Esophagus muscularis mucosa (tissue), 4 donors: ENCODE results near the gene MKRN2OS. TPM values are rescaled to one million over a fixed set of nuclear protein-coding genes. Genes with fewer than 3 reads are reported as not detected.

Experiments
- DNase-seq: peaks from one replicate; pipeline ENCODE4 v3.0.0-alpha.2; 2017; ENCODE audit errors: extremely low spot score
- H3K27ac ChIP-seq, 4 donors: fragments of 200-600 bp; sonication (generic); replicated peaks in 1 of 4; 1 replicate in 3 of 4; 2 replicates in 1 of 4; pipeline ENCODE4 v1.5.1; 2016 to 2019; ENCODE audit warnings: mild to moderate bottlenecking in 1 of 4
- H3K27me3 ChIP-seq, 4 donors: fragments of 200-600 bp; sonication (generic); one replicate each; pipeline versions ENCODE4 v1.5.1 to v1.6.0; 2016 to 2019
- H3K36me3 ChIP-seq, 4 donors: fragments of 200-600 bp; sonication (generic); one replicate each; pipeline ENCODE4 v1.5.1; 2016 to 2019
- H3K4me1 ChIP-seq, 4 donors: fragments of 200-600 bp; sonication (generic); one replicate each; pipeline ENCODE4 v1.5.1; 2016 to 2019
- H3K4me3 ChIP-seq, 4 donors: fragments of 200-600 bp; sonication (generic); 1 replicate in 2 of 4; 2 replicates in 2 of 4; pipeline ENCODE4 v1.5.1; 2016 to 2019; ENCODE audit warnings: mild to moderate bottlenecking in 4 of 4, moderate library complexity in 1 of 4
- H3K9me3 ChIP-seq, 4 donors: fragments of 200-600 bp; sonication (generic); 1 replicate in 3 of 4; 2 replicates in 1 of 4; pipeline ENCODE4 v1.5.1; 2016 to 2019
- EP300 ChIP-seq: sonication (generic); formaldehyde crosslinking; IDR thresholded peaks from one replicate; pipeline ENCODE4 v1.6.1; 2017; ENCODE audit warnings: antibody characterized with exemption
- POLR2A ChIP-seq: fragments of 450-650 bp; IDR thresholded peaks from one replicate; pipeline ENCODE4 v1.6.1; 2017; ENCODE audit warnings: antibody characterized with exemption, moderate library complexity, mild to moderate bottlenecking, low read depth
- POLR2AphosphoS5 ChIP-seq, 2 donors: sonication (generic); formaldehyde crosslinking; IDR thresholded peaks; one replicate each; pipeline ENCODE4 v1.6.1; 2017; ENCODE audit warnings: antibody characterized with exemption in 2 of 2
- WGBS: methylation state at CpG from one replicate; pipeline ENCODE4 v1.1.5; 2018; 5-methylcytosine and 5-hydroxymethylcytosine counted together
- intact Hi-C: fragments of 100-400 bp; cut with DNase I; formaldehyde crosslinking; loops from one replicate; pipeline ENCODE4 v1.15.1; 2023
- total RNA-seq, 4 donors: library from RNA; depleted of rRNA; stranded (reverse); fragments of >200 nt; gene quantifications; one replicate each; pipeline versions ENCODE4 v1.1.0 to v1.2.1, GENCODE V29; 2016
- TF ChIP-seq, protein P1 (sequence below), 3 experiments: fragments of 200-600 bp in 2 of 3; fragments of 450-650 bp in 1 of 3; sonication (generic) in 2 of 3; IDR thresholded peaks; one replicate each; pipeline ENCODE4 v1.5.1; 2017 to 2019; ENCODE audit warnings: antibody characterized with exemption in 3 of 3, mild to moderate bottlenecking in 2 of 3, moderate library complexity in 1 of 3

The MKRN2OS gene
- total RNA-seq, 4 donors from 2014 or later = not detected

DNA sequence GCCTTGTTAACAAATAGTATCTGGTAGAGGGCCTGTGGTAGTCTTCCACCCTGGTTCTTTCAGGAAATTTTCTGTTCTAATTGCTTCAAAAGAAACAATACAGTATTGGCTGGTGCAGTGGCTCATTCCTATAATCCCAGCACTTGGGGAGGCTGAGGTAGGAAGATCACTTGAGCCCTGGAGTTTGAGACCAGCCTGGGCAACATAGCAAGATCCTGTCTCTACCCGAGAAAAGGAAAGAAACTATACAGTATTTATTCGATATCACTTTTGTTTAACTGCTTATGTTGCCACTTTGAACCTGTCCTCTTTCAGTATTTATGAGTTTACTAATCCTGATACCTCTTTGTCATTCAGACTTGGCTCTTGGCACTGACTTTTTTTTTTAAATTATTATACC, 16.1 kb upstream of the MKRN2OS start:
- H3K4me3 ChIP-seq = no peak overlapping the region
- H3K4me1 ChIP-seq = peaks cover 46 to 65% (median 61%) of the 10 kb centered on the region in 4 donors
- peaks cover 0 to 2% (median under 1%) of the 10 kb centered on the region in 4 donors for H3K9me3 ChIP-seq
- whole genome bisulfite sequencing = 92% methylated on average over 2 of the region's 2 CpGs
- no peak for TF ChIP-seq EP300
- no peak for TF ChIP-seq POLR2AphosphoS5 (IDR thresholded peaks at IDR 0.05)
- no peaks in the 10 kb centered on the region for H3K27me3 ChIP-seq
- H3K36me3 ChIP-seq = no peaks in the 10 kb centered on the region
- no peak overlapping the region for H3K27ac ChIP-seq
- intact Hi-C loops = no loop called here
- no peak for DNase-seq

DNA sequence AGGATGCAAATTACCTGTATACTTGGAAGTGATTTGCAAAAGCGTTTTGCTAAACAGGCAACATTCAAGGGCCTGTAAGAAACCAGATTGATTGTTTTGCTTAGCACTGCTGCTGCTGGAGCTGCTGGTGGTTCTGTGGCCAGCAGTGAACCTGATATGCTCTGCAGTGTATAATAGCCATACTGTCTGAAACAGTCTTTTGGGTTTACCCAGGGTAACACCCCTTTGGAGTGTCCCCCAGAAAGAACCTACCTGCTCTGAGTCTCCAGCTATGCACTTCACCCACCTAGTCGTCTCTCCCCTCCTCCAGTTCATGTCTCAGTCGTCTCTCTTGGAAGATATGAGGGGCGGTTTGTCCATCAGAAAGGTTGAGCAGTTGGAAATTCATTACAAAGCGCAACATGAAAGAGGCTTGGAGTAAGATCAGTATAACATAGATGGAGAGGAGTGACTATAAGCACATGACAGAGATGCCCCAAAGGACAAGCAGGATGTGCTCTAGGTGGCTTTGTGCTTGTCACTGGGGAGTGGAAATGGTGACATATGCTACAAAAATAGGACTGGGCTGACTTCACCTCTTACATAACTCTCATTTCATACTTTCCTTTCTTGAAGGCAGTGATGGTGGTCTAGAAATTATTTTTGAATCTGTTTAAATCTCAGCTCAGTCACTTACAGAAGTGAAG, 15.3 kb upstream of the MKRN2OS start:
- no peaks in the 10 kb centered on the region for H3K27me3 ChIP-seq
- intact Hi-C loops = no loop called here

DNA sequence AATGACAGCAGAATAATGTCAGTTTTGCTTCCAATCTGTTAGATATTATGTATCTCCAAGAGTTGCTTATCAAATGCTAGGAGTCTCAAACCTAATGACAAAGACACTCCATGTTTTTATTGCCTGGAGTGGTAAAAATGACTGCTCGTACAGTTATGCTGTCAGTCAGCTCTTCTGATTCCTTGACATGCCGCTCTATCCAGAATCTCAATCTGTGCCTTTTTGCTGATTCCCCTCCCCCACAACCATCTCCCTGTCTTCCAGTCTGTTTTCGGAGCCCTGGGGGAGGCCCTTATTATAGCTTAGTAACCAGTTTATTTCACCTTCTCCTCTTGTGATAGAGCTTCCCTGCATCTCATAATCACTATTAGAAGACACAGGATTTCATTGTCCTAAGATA, 14.2 kb upstream of the MKRN2OS start:
- no peaks in the 10 kb centered on the region for H3K9me3 ChIP-seq
- H3K27me3 ChIP-seq = peaks cover 0 to 5% (median under 1%) of the 10 kb centered on the region in 4 donors
- peaks cover 53 to 68% (median 66%) of the 10 kb centered on the region in 4 donors for H3K4me1 ChIP-seq
- TF ChIP-seq, protein P1, sequence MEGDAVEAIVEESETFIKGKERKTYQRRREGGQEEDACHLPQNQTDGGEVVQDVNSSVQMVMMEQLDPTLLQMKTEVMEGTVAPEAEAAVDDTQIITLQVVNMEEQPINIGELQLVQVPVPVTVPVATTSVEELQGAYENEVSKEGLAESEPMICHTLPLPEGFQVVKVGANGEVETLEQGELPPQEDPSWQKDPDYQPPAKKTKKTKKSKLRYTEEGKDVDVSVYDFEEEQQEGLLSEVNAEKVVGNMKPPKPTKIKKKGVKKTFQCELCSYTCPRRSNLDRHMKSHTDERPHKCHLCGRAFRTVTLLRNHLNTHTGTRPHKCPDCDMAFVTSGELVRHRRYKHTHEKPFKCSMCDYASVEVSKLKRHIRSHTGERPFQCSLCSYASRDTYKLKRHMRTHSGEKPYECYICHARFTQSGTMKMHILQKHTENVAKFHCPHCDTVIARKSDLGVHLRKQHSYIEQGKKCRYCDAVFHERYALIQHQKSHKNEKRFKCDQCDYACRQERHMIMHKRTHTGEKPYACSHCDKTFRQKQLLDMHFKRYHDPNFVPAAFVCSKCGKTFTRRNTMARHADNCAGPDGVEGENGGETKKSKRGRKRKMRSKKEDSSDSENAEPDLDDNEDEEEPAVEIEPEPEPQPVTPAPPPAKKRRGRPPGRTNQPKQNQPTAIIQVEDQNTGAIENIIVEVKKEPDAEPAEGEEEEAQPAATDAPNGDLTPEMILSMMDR (IDR thresholded peaks at IDR 0.05) = no peak
- no peak for TF ChIP-seq POLR2A
- no peak for TF ChIP-seq POLR2AphosphoS5 (IDR thresholded peaks at IDR 0.05)
- TF ChIP-seq EP300 = no peak
- intact Hi-C loops = loop anchor here (5.0 to 10.0 kb wide), 2 partner anchors 163 to 425 kb away; no protein-coding TSS in a partner anchor
- WGBS = 77% methylated on average over 3 of the region's 3 CpGs
- no peak overlapping the region for H3K4me3 ChIP-seq
- DNase-seq = no peak
- no peak overlapping the region for H3K27ac ChIP-seq
- H3K36me3 ChIP-seq = no peaks in the 10 kb centered on the region

More for the DNA sequence above, 15.3 kb upstream of the MKRN2OS start:
- TF ChIP-seq, protein P1 (IDR thresholded peaks at IDR 0.05) = no peak
- TF ChIP-seq POLR2A = no peak
- TF ChIP-seq POLR2AphosphoS5 (IDR thresholded peaks at IDR 0.05) = no peak
- Histone ChIP-seq H3K9me3 (no peaks in the 10 kb centered on the region), H3K36me3 (no peaks in the 10 kb centered on the region), H3K4me3 (no peak overlapping the region), H3K27ac (no peak overlapping the region), H3K4me1 (peaks cover 53 to 72% (median 68%) of the 10 kb centered on the region in 4 donors)
- 78% methylated on average over 5 of the region's 5 CpGs for WGBS
- no peak for DNase-seq

DNA sequence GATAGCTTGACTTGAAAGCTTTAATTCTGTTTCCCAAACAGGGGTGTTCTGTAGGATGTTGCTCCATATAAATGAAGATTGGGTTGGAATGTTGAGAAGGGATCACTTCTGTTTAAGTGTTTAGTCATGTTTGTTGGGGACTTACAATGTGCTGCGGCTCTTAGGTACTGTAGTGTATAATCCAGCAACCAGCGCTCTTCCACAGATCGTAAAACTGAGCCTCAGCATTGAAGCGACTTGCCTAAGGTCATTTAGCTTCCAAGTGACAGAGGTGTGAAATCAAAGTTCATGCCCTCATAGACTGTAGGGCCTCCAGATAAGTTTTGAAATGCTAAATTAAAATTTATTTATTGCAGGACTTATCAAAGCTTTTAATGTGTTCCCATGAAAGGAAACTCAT, 13.4 kb upstream of the MKRN2OS start:
- no peak for DNase-seq
- H3K4me1 ChIP-seq = peaks cover 58 to 74% (median 72%) of the 10 kb centered on the region in 4 donors
- H3K27ac ChIP-seq = no peak overlapping the region
- no peak for TF ChIP-seq EP300
- no peak for TF ChIP-seq POLR2AphosphoS5 (IDR thresholded peaks at IDR 0.05)
- no peak for TF ChIP-seq POLR2A
- TF ChIP-seq, protein P1 (IDR thresholded peaks at IDR 0.05) = no peak
- peak overlapping the region in 3 of 4 donors; percentile 76 to 92 (median 89) for H3K4me3 ChIP-seq
- H3K36me3 ChIP-seq = no peaks in the 10 kb centered on the region
- peaks cover 0 to 13% (median 4%) of the 10 kb centered on the region in 4 donors for H3K27me3 ChIP-seq
- intact Hi-C loops = loop anchor here (5.0 to 10.0 kb wide), 2 partner anchors 164 to 424 kb away; no protein-coding TSS in a partner anchor
- WGBS = 70% methylated on average over 4 of the region's 4 CpGs
- H3K9me3 ChIP-seq = no peaks in the 10 kb centered on the region

DNA sequence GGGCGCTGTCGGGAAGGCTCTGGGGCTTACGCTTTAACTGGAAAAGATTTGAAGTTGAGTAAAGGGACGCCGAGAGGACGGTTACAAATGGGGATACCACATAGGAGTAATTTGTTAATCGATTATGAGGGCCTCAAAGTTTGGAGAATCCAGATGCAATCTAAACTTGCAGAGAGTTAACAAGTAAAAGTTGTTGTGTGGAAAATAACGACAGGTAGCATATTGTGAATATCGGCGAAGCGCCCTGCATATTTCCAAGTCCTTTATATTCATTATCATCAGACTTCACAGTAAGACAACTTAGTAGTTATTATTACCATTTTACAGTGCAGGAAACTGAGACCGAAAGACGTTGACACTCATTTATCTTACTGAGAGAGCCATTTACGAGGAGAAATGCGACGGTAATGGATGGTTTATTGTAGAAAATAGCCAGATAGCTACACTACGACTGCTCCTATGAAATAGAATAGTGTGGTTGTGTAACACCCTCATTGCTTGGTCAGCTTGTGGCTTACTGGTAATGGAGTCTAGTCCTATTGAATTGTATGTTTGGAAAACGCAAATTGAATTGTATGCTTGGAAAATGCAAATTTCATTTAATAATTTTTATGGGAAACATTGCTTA, 12.3 kb upstream of the MKRN2OS start:
- Histone ChIP-seq H3K36me3 (no peaks in the 10 kb centered on the region), H3K27ac (peak overlapping the region; percentile 93 to 98 (median 96)), H3K27me3 (peaks cover 0 to 24% (median 6%) of the 10 kb centered on the region in 4 donors), H3K9me3 (no peaks in the 10 kb centered on the region), H3K4me1 (peaks cover 54 to 67% (median 64%) of the 10 kb centered on the region in 4 donors), H3K4me3 (peak overlapping the region; percentile 76 to 92 (median 89))
- TF ChIP-seq POLR2AphosphoS5 (IDR thresholded peaks at IDR 0.05) (no peak), EP300 (no peak), POLR2A (no peak)
- TF ChIP-seq, protein P1 (IDR thresholded peaks at IDR 0.05) = no peak
- intact Hi-C loops = loop anchor here (1.0 to 10.0 kb wide), 4 partner anchors 73 to 423 kb away; partner anchors contain the start of gene TSEN2
- WGBS = 1% methylated on average over 18 of the region's 18 CpGs
- no peak for DNase-seq
